Ectodermal cell (in vitro differentiated cells): ENCODE measurements around the gene CST3.
"Not testable (repeated sequence)": the region's sequence is repeated elsewhere in the genome, so short reads cannot be mapped to it uniquely, and the experiment has no call there.

Source experiments
- H3K27ac ChIP-seq: 2 replicates; pipeline ENCODE4 v1.7.0; 2013; ENCODE audit warnings: mild to moderate bottlenecking, low read depth, low read length; ENCODE audit not compliant: insufficient read depth, poor library complexity, severe bottlenecking
- H3K27me3 ChIP-seq: 2 replicates; pipeline ENCODE4 v1.7.0; 2013; ENCODE audit warnings: mild to moderate bottlenecking, low read length; ENCODE audit not compliant: insufficient read depth, control insufficient read depth, poor library complexity, severe bottlenecking
- H3K36me3 ChIP-seq: one replicate; pipeline ENCODE4 v1.7.0; 2013; ENCODE audit warnings: low read length; ENCODE audit not compliant: control insufficient read depth, insufficient read depth
- H3K4me1 ChIP-seq: one replicate; pipeline ENCODE4 v1.7.0; 2013; ENCODE audit warnings: low read length; ENCODE audit not compliant: control insufficient read depth, insufficient read depth
- H3K4me3 ChIP-seq: 2 replicates; pipeline ENCODE4 v1.7.0; 2013; ENCODE audit warnings: low read depth, low read length, control low read depth; ENCODE audit not compliant: insufficient read depth
- H3K9me3 ChIP-seq: 2 replicates; pipeline ENCODE4 v1.7.0; 2013; ENCODE audit warnings: mild to moderate bottlenecking, low read length, moderate library complexity; ENCODE audit not compliant: control insufficient read depth
- WGBS, 2 experiments: methylation state at CpG; one replicate each; pipeline ENCODE4 v1.1.7; 2013; ENCODE audit warnings: missing lambda C conversion rate in 2 of 2; 5-methylcytosine and 5-hydroxymethylcytosine counted together

The CST3 gene

DNA sequence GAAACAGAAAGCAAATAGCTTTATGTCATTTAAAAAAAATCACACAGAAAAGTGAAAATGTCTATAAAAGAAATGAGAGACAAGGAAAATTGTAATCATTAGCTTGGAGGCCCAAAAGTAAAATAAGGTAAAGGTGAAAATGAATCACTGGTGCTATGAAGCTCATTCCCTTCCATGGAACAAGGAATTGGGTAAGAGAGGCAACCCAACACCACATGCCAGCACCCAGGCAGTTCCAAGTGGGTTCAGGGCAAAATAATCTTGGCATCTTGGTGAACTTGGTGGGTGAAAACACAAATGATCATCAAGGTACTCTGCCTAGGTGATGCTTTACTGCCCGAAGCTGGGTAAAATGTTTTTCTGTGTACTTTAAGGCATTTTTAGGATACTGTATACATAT lies 34.4 kb upstream of the CST3 start:
- H3K4me3 ChIP-seq: no peak overlapping the region
- no peaks in the 10 kb centered on the region for H3K36me3 ChIP-seq
- no peaks in the 10 kb centered on the region for H3K9me3 ChIP-seq
- no peaks in the 10 kb centered on the region for H3K4me1 ChIP-seq
- no peak overlapping the region for H3K27ac ChIP-seq
- H3K27me3 ChIP-seq: no peaks in the 10 kb centered on the region
- 100% methylated on average over 1 of the region's 1 CpG for whole genome bisulfite sequencing, 2 experiments

DNA sequence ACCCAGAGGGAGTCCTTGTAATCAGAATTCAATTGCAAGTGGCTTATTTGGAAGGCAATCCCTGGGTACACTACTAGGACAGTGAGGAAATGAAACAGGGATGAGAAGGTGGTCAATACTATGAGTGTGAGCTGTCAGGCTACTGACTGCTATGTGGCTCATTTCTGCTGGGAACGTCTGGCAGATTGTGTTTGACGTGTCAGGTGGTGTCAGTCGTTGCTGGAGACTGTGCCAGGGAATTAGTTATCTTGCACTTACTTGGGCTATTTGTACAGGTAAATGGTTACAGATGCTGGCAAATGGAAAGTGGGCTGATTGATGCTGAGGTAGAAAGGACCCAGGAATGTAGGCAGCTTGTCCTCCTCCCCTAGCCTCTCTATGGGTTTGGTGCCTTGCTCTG lies 33.7 kb upstream of the CST3 start:
- Histone ChIP-seq H3K9me3 (no peaks in the 10 kb centered on the region), H3K27me3 (no peaks in the 10 kb centered on the region), H3K4me3 (no peak overlapping the region), H3K27ac (no peak overlapping the region), H3K36me3 (no peaks in the 10 kb centered on the region), H3K4me1 (no peaks in the 10 kb centered on the region)
- 84 to 91% methylated on average over 3 of the region's 3 CpGs for WGBS, 2 experiments

DNA sequence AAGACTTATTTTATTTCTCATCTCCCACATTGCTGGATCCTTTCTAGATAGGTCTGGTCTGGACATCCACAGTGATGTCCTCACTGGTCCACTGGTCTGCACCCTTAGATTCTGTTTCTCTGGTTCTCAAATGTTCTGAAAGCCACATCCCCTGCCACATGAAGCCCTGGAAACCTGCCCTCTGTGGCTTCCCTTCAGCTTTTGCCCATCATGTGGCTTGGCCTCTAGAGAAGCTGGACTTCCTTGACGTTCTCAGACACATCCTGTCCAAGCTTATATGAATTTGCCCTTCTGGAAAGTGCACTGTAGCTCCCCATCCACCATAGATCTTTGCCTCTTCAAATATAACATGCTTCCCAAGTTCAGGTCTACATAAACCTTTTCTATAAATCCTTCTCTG lies 32.6 kb upstream of the CST3 start:
- 78 to 85% methylated on average over 1 of the region's 1 CpG for WGBS, 2 experiments
- no peak overlapping the region for H3K27ac ChIP-seq
- H3K27me3 ChIP-seq: no peaks in the 10 kb centered on the region
- no peaks in the 10 kb centered on the region for H3K4me1 ChIP-seq
- no peaks in the 10 kb centered on the region for H3K36me3 ChIP-seq
- H3K9me3 ChIP-seq: no peaks in the 10 kb centered on the region
- no peak overlapping the region for H3K4me3 ChIP-seq

DNA sequence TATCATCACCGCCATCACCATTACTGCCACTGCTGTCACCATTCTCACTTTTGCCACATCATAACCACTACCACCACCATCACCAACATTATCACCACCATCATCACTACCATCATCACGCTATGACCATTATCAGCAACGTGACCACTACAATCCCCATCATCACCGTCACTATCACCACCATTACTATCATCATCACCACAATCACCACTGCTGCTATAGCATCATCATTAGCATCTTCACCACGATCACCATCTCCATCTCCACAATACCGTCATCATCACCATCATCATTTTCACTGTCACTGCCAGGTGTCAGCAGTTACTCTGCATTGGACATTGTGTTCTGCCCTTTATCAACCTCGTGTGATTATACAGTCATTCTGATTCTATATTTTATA lies 32.1 kb upstream of the CST3 start:
- Histone ChIP-seq H3K27ac (no peak overlapping the region), H3K27me3 (no peaks in the 10 kb centered on the region), H3K9me3 (no peaks in the 10 kb centered on the region), H3K4me3 (no peak overlapping the region), H3K36me3 (no peaks in the 10 kb centered on the region), H3K4me1 (no peaks in the 10 kb centered on the region)
- 92 to 94% methylated on average over 7 of the region's 7 CpGs for WGBS, 2 experiments

DNA sequence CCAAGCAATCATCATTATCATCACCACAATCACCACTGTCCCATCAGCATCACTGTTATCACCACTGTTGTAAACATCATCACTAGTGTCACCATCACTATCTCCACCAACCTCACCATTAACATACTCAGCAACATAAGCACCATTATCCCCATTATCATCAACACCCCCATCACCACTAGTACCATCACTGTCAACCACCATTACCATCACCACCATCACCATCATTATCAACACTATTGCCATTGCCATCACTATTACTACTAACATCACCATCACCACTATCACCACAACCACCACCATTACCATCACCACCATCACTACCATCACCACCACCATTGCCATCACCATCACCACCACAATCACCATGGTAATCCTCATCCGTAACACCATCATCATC lies 31.6 kb upstream of the CST3 start:
- Histone ChIP-seq H3K4me1 (no peaks in the 10 kb centered on the region), H3K9me3 (no peaks in the 10 kb centered on the region), H3K36me3 (no peaks in the 10 kb centered on the region), H3K27ac (no peak overlapping the region), H3K27me3 (no peaks in the 10 kb centered on the region), H3K4me3 (no peak overlapping the region)
- 92 to 95% methylated on average over 1 of the region's 1 CpG for WGBS, 2 experiments

DNA sequence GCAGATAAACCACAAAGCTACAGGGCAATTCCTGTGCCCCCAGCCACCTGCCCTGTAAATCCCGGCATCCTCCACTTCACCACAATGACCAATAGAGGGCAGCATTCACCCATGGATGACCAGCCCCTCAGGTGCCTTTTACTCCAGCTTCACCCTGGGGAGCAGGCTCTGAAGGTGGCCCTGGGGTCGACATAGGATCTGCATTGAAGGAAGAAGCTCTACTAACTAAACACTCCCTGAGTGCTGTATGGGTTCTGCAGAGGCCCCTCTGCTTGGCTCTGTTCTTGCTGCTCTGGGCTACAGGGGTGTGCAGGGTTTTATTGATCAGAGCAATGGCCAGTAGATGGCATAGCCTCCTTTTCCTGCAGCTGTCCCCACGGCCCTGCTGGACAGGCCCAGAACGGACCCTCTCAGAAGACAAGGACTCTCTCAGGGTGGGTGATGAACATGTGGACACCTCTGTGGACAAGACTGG lies 30.8 kb upstream of the CST3 start:
- no peaks in the 10 kb centered on the region for H3K9me3 ChIP-seq
- no peak overlapping the region for H3K4me3 ChIP-seq
- no peaks in the 10 kb centered on the region for H3K27me3 ChIP-seq
- no peaks in the 10 kb centered on the region for H3K4me1 ChIP-seq
- no peak overlapping the region for H3K27ac ChIP-seq
- H3K36me3 ChIP-seq: no peaks in the 10 kb centered on the region
- WGBS, 2 experiments: 39 to 44% methylated on average over 4 of the region's 4 CpGs

DNA sequence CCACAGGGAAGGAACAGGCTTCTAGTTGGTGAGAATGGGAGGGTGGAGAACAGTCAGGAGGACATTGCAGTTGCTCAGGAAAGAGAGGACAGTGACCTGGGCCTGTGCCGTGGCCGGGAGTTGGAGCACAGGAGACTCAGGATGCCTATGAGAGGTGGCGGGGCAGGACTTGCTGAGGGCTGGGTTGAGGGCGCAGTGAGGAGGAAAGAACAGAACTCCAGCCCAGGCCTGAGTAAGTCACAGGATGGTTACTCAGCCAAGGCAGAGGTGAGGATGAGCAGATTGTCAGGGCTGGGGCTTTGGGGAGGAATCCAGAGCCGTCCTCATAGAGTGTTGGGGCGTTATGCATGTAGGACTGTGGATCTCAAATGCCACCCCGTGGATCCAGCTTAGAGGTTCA lies 29.9 kb upstream of the CST3 start:
- H3K27ac ChIP-seq: no peak overlapping the region
- H3K27me3 ChIP-seq: no peaks in the 10 kb centered on the region
- H3K9me3 ChIP-seq: no peaks in the 10 kb centered on the region
- H3K4me3 ChIP-seq: no peak overlapping the region
- 90 to 91% methylated on average over 7 of the region's 7 CpGs for whole genome bisulfite sequencing, 2 experiments
- H3K36me3 ChIP-seq: no peaks in the 10 kb centered on the region
- no peaks in the 10 kb centered on the region for H3K4me1 ChIP-seq

DNA sequence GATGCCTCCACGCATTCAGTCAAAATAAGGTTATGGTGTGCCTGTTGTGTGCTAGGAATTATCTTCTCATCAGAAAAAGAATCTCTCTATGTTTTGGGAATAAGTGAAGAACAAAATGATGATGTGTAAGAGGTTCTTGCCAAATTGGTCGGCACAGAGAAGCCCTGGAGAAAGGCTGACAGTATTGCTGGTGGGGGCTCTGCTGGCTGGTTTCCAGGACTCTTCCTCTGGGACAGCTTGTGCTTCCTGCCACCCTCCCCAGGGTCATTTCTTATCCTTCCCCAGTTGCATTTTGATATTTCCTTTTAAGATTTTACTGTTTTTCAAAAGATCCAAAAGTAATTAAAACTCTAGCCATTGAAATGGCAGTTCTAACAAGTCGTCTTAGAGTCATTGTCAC lies 28.9 kb upstream of the CST3 start:
- no peaks in the 10 kb centered on the region for H3K27me3 ChIP-seq
- no peak overlapping the region for H3K4me3 ChIP-seq
- no peaks in the 10 kb centered on the region for H3K9me3 ChIP-seq
- H3K27ac ChIP-seq: no peak overlapping the region
- no peaks in the 10 kb centered on the region for H3K36me3 ChIP-seq
- H3K4me1 ChIP-seq: no peaks in the 10 kb centered on the region
- WGBS, 2 experiments: 88 to 90% methylated on average over 3 of the region's 3 CpGs

DNA sequence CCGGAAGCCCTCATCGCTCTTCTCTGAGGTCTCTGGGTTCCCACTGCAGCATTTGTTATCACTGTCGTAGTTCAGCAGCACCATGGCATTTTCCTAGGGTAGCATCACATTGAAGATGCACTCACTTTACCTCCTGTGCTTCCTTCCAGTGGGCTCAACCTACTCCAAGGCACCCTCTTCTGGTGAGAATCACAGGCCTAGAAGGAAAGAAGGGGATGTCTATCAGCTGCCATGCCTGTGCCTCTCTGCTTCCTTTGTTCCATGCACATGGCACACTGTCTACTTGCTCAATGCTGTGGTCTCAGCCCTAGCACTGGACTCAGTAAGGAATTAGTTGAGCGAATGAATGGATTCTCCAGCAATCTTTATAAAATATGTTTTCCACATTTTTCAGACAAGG lies 28.4 kb upstream of the CST3 start:
- H3K27ac ChIP-seq: no peak overlapping the region
- no peaks in the 10 kb centered on the region for H3K9me3 ChIP-seq
- WGBS, 2 experiments: 93% methylated on average over 4 of the region's 4 CpGs
- H3K27me3 ChIP-seq: no peaks in the 10 kb centered on the region
- H3K4me3 ChIP-seq: no peak overlapping the region
- H3K36me3 ChIP-seq: no peaks in the 10 kb centered on the region
- no peaks in the 10 kb centered on the region for H3K4me1 ChIP-seq

DNA sequence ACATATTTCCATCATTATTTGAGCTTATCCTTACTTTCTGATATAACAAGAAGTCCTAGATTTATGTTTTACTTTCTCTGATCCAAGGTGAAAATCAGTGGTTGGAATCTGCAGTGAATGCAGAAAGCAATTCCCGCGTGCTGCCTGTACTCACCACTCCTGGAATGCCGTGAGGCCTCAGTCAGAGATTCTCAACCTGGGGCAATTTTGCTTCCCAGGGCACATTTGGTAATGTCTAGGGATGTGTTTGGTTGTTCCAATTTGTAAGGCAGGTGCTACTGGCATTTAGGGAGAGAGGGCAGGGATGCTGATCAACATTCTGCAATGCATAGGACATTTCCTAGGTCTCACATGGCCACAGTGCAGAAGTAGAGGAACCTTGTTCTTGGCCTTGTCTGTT lies 27.2 kb upstream of the CST3 start:
- Histone ChIP-seq H3K36me3 (no peaks in the 10 kb centered on the region), H3K27ac (no peak overlapping the region), H3K9me3 (no peaks in the 10 kb centered on the region), H3K27me3 (no peaks in the 10 kb centered on the region), H3K4me3 (no peak overlapping the region), H3K4me1 (no peaks in the 10 kb centered on the region)
- 93 to 95% methylated on average over 3 of the region's 3 CpGs for WGBS, 2 experiments

DNA sequence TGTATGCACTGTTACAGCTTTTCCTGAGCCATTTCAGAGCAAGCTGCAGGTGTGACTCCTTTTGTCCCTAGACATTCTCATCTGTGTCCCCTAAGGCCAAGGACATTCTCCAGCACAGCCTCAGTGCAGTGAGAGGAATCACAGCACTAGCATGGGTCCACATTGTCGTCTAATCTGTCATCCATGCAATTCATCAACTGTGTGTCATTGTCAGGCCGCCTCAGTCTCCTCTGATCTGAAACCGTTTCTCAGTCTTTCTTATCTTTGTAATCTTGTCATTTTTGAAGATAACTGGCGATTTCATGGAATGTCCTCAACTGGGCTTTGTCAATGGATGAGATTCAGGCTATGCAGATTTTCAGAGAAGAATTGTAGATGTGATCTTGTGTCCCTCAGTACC lies 26.3 kb upstream of the CST3 start:
- not testable (repeated sequence) for H3K9me3 ChIP-seq, H3K4me3 ChIP-seq, H3K27ac ChIP-seq, H3K27me3 ChIP-seq, H3K4me1 ChIP-seq, H3K36me3 ChIP-seq
- WGBS, 2 experiments: 79 to 80% methylated on average over 4 of the region's 4 CpGs
